Breast epithelium (tissue), 4 donors: ENCODE data around the gene DNAH8. TPM values are rescaled to one million over a fixed set of nuclear protein-coding genes. Genes with fewer than 3 reads are reported as not detected.

ENCODE experiments used
- DNase-seq, 2 donors: peaks; one replicate each; pipeline ENCODE4 v3.0.0-alpha.2; 2019; ENCODE audit warnings: low spot score in 2 of 2
- H3K27ac ChIP-seq, 2 donors: fragments of 200-600 bp; sonication (generic) in 1 of 2; one replicate each; pipeline ENCODE4 v1.5.1; 2016 to 2019; ENCODE audit warnings: mild to moderate bottlenecking in 1 of 2
- H3K27me3 ChIP-seq, 2 donors: fragments of 200-600 bp; sonication (generic) in 1 of 2; one replicate each; pipeline versions ENCODE4 v1.5.1 to v1.6.0; 2017 to 2019; ENCODE audit warnings: control low read depth in 1 of 2, mild to moderate bottlenecking in 1 of 2
- H3K36me3 ChIP-seq: fragments of 200-600 bp; one replicate; pipeline ENCODE4 v1.5.1; 2019
- H3K4me1 ChIP-seq, 2 donors: fragments of 200-600 bp; sonication (generic); one replicate each; pipeline ENCODE4 v1.5.1; 2016 to 2019; ENCODE audit warnings: control low read depth in 1 of 2
- H3K4me3 ChIP-seq, 3 donors: fragments of 200-600 bp; sonication (generic); 1 replicate in 2 of 3; 2 replicates in 1 of 3; pipeline ENCODE4 v1.5.1; 2016 to 2019; ENCODE audit warnings: mild to moderate bottlenecking in 3 of 3, moderate library complexity in 2 of 3
- H3K9me3 ChIP-seq, 2 donors: fragments of 200-600 bp; sonication (generic) in 1 of 2; one replicate each; pipeline ENCODE4 v1.5.1; 2016 to 2019; ENCODE audit warnings: control low read depth in 1 of 2
- CTCF ChIP-seq, 3 donors: fragments of 450-650 bp; IDR thresholded peaks; one replicate each; pipeline ENCODE4 v1.5.1; 2016 to 2017; ENCODE audit warnings: antibody characterized with exemption in 3 of 3, mild to moderate bottlenecking in 3 of 3, moderate library complexity in 3 of 3
- POLR2A ChIP-seq: fragments of 450-650 bp; IDR thresholded peaks from one replicate; pipeline ENCODE4 v1.6.1; 2016; ENCODE audit warnings: antibody characterized with exemption, mild to moderate bottlenecking, moderate library complexity
- POLR2AphosphoS5 ChIP-seq, 3 donors: sonication (generic); formaldehyde crosslinking; IDR thresholded peaks; one replicate each; pipeline ENCODE4 v1.6.1; 2017; ENCODE audit warnings: antibody characterized with exemption in 3 of 3
- intact Hi-C: fragments of 100-400 bp; cut with DNase I; formaldehyde crosslinking; loops from one replicate; pipeline ENCODE4 v1.15.1; 2023; ENCODE audit warnings: low total_unique reads
- total RNA-seq, 3 donors: library from RNA; depleted of rRNA; stranded (reverse); fragments of >200 nt; gene quantifications; one replicate each; pipeline ENCODE4 v1.1.0, GENCODE V29; 2016

Gene DNAH8
- total RNA-seq, 3 donors from 2014 or later = under 0.01 TPM; not detected in 1

DNA sequence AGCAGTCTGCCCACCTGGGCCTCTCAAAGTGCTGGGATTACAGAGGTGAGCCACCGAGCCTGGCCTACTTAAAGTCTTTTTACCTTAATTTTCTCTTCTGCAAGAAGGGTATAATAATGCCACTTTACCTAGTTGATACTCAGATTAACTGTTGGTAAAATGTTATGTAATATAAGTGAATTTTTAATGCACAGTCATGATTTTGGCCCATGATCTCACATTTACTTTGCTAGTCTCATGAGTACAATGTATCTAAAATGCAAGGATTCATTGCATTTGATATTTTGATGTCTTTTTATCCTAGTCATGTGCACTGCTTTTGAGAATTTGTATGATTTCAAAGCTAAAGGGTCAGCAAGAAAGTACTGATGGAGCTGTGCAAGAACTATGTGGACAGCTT, 13.1 kb downstream of the DNAH8 start:
- H3K4me1 ChIP-seq = no peaks in the 10 kb centered on the region
- no peaks in the 10 kb centered on the region for H3K27me3 ChIP-seq
- TF ChIP-seq CTCF (IDR thresholded peaks at IDR 0.05) (no peak), POLR2A (no peak), POLR2AphosphoS5 (IDR thresholded peaks at IDR 0.05) (no peak)
- no peaks in the 10 kb centered on the region for H3K9me3 ChIP-seq
- DNase-seq = no peak
- no peak overlapping the region for H3K27ac ChIP-seq
- intact Hi-C loops = no loop called here
- no peak overlapping the region for H3K4me3 ChIP-seq
- no peaks in the 10 kb centered on the region for H3K36me3 ChIP-seq

DNA sequence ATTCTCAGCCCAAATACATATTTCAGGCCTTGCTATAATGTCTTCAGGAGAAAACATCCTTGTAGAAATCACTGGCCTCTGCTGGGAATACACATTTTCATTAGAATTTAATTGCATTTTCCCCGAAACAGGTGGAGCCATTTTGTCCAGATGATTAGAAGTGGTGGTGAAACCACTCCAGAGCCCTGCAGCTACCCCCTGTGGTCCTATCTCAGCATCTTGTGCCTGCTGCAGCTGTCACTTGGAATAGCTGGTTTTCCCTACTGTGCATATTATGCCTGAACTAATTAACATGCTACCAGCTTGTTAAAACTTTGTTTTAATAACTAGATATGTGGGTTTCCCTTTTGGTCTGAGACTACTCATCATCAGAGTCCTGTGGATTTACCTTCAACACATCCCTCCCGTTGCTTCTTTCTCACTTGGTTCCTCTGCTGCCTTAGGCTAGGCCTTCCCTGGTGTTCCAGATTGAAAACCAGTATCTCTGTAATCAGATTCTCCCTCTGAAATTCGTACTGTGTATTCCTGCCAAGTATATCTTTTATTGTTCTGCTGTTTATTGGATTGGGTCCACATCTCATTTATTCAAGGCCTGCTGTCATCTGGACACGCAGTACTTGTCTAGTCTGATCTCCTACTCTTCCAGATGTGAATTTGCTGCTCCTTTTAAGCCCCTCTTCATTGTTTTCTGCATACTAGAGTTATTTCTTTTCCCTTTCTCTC, 15.2 kb downstream of the DNAH8 start:
- intact Hi-C loops = no loop called here
- Histone ChIP-seq H3K4me1 (no peaks in the 10 kb centered on the region), H3K27me3 (no peaks in the 10 kb centered on the region), H3K4me3 (no peak overlapping the region), H3K36me3 (no peaks in the 10 kb centered on the region), H3K9me3 (peaks cover 0 to 5% of the 10 kb centered on the region in 2 donors), H3K27ac (no peak overlapping the region)
- DNase-seq = no peak
- TF ChIP-seq POLR2AphosphoS5 (IDR thresholded peaks at IDR 0.05) = no peak
- TF ChIP-seq POLR2A = no peak

- Histone ChIP-seq H3K4me1 (no peaks in the 10 kb centered on the region), H3K4me3 (no peak overlapping the region), H3K27ac (no peak overlapping the region), H3K9me3 (peaks cover 5 to 10% of the 10 kb centered on the region in 2 donors), H3K36me3 (no peaks in the 10 kb centered on the region), H3K27me3 (no peaks in the 10 kb centered on the region)
- TF ChIP-seq CTCF (IDR thresholded peaks at IDR 0.05) = no peak
- no peak for TF ChIP-seq POLR2AphosphoS5 (IDR thresholded peaks at IDR 0.05)
- TF ChIP-seq POLR2A = no peak
- DNase-seq = no peak
- intact Hi-C loops = no loop called here
These were observed 21.8 kb downstream of the DNAH8 start for GRCh38 chr6:38736951-38737350.

GRCh38 chr6:38738261-38738660, 23.1 kb downstream of the DNAH8 start:
- intact Hi-C loops = no loop called here
- Histone ChIP-seq H3K27me3 (no peaks in the 10 kb centered on the region), H3K4me3 (no peak overlapping the region), H3K27ac (no peak overlapping the region), H3K9me3 (peaks cover 5 to 10% of the 10 kb centered on the region in 2 donors), H3K36me3 (no peaks in the 10 kb centered on the region), H3K4me1 (no peaks in the 10 kb centered on the region)
- DNase-seq = no peak
- TF ChIP-seq POLR2A (no peak), CTCF (IDR thresholded peaks at IDR 0.05) (no peak), POLR2AphosphoS5 (IDR thresholded peaks at IDR 0.05) (no peak)

DNA sequence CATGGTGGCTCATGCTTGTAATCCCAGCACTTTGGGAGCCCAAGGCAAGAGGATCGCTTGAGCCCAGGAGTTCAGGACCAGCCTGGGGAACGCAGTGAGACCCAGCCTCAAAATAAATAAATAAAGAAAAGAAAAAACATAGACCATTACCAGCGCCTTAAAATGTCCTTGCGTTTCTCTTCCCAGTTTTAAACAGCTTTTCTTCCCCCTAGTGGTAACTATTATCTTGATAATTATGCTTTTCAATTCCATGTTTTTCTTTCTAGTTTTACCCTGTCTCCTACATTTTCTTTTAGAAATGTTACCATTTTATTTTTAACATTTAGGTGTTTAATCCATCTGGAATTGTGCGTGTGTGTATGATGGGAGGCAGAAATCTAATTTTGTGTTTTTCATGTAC, 24.4 kb downstream of the DNAH8 start:
- intact Hi-C loops = no loop called here
- Histone ChIP-seq H3K27ac (no peak overlapping the region), H3K4me1 (no peaks in the 10 kb centered on the region), H3K27me3 (no peaks in the 10 kb centered on the region), H3K36me3 (no peaks in the 10 kb centered on the region), H3K4me3 (no peak overlapping the region), H3K9me3 (peaks cover 5 to 10% of the 10 kb centered on the region in 2 donors)
- DNase-seq = no peak
- no peak for TF ChIP-seq CTCF (IDR thresholded peaks at IDR 0.05)
- no peak for TF ChIP-seq POLR2A
- no peak for TF ChIP-seq POLR2AphosphoS5 (IDR thresholded peaks at IDR 0.05)
